Hematopoietic multipotent progenitor cell treated with erythropoietin and hydrocortisone succinate and interleukin-3 and kit ligand, for 8 days (in vitro differentiated cells): ENCODE results near the gene ESPL1.

Experiments
- DNase-seq: peaks from one replicate; pipeline ENCODE4 v3.0.0-alpha.2; 2015

Gene ESPL1

DNA sequence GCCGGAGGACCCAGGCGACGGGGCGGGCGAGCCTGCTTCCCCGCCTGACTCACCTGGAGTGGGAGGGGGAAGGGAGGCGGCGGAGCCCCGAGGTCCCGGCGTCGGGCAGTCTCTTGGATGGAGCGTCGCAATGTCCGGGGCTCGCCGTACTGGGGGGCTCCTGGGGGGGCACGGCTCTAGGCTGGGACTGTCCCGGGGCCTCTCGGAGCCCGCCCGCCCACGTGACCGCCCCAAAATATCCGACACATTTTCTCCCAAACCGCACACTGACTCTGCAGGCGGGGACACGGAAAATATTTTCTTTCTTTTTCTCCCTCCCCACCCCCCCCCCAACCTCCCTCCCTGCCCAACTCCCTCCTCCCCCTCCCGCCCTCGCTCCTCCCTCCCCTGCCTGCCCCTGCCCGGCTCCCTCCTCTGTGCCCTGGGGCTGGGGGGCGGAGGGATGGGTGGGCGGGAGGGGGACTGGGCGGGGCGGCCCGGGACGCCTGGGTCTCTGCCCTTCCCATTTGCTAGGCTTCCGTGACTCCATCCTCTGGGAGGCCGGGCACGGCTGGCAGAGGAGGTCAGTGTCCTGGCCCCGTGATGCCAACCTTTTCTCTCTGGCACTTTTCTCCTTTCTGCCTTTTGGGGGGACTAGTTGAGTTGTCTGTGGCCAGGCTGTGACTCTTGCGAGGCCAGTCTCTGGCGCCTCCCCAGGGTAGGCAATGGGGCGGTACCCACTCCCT, 36.0 kb upstream of the ESPL1 start, which contains the start of gene RARG:
Gene RARG (minus strand): TSS at position 289 of the 725 bp plus-strand sequence. CDS start 4,664 bp downstream, outside the sequence.
- peak; percentile 66 for DNase-seq

- peak; percentile 74 for DNase-seq
Measured at GRCh38 chr12:53232646-53233461, 35.2 kb upstream of the ESPL1 start.

GRCh38 chr12:53233671-53234121, 34.4 kb upstream of the ESPL1 start:
- DNase-seq: peak; percentile 62

GRCh38 chr12:53234271-53234914, 33.7 kb upstream of the ESPL1 start:
- DNase-seq: peak; percentile 33

- no peak for DNase-seq
Measured at GRCh38 chr12:53235164-53235563, 32.9 kb upstream of the ESPL1 start.

- no peak for DNase-seq
Measured at GRCh38 chr12:53235742-53236442, 32.2 kb upstream of the ESPL1 start.

DNA sequence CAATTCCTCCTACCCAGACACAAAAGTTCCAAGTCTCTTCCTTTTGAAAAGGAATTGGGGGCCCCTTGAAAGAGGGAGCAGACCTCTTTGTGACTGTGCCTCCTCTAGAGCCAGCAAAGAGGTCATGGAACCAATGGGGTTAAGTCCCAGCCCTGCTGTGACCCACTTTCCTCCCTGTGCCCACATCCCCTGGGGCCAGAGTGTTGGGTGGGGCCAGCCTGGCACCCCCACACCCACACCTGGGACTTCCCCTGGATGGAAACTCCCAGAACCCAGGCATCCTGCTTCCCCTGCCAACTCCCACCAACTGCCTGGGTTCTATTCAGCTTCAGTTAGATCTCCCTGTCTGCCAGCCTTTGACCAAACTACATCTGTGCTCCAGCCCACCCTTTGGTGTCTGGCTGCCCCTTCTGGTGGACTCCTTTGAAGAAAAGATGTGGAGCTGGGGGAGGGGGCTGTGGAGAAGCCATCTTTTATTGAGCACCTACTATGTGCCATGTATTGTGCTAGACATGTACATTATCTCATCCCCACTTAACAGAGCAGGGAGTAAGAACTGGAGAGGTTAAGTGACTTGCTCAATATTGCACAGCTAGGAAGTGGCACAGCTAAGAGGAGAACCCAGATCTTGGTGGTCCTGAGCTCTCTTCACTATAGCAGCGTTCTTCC, 31.5 kb upstream of the ESPL1 start:
- DNase-seq: no peak

GRCh38 chr12:53239643-53240258, 28.3 kb upstream of the ESPL1 start:
- no peak for DNase-seq

DNA sequence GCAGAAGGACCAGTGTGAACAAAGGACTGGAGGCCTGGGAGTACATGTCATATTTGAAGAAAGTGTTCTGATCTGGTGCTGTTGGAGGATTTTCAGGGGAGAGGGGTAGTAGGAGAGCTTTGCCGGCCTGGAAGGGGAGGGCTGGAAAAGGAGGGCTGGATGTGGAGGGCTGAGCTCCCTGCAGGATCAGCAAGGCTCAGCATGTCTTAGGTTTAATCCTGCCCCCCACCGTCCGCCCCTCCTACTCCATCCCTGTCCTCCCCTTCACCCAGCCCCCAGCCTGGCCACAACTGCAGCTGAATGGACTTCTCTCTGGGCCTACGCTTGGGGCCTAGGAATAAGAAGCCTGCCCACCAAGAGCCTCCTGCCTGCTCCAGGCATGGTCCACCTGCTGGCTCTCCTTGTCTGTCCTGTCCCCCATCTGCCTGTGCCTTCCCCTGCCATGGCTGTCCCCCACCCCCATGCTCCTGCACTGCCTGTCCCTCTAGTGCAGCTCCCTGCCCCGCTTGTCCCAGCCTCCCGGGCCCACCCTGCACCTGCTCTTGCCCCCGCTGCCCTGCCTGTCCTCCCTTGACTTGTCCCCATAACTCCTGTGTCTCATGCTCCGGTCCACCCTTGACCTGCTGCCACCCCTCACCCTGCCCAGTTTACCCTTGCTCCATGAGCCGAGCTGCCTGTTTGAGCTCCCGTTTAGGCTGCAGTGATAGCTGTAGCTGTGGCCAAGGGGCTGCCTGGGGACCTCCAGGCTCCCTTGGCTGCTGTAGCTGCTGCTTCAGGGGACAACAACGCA, 26.3 kb upstream of the ESPL1 start:
- no peak for DNase-seq

- DNase-seq: peak; percentile 73
Measured at GRCh38 chr12:53244337-53244736, 23.8 kb upstream of the ESPL1 start.

DNA sequence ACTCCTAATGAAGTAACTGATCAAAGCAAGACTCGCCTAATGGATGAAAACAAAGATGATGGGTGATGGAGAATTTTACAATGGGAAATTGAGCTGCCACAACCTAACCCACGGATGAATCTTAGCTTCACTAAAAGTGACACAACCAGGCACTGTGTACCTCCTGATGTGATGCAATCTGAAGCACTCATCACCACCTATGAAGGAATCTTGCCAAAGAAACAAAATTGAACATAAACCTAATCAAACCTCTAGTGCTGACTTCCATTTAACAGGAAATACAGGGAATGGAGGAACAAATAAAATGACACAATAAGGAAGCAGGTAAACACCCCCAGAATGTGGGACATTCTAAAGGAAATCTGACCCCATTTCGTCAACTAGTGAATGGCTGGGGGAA, 22.8 kb upstream of the ESPL1 start:
- no peak for DNase-seq

DNA sequence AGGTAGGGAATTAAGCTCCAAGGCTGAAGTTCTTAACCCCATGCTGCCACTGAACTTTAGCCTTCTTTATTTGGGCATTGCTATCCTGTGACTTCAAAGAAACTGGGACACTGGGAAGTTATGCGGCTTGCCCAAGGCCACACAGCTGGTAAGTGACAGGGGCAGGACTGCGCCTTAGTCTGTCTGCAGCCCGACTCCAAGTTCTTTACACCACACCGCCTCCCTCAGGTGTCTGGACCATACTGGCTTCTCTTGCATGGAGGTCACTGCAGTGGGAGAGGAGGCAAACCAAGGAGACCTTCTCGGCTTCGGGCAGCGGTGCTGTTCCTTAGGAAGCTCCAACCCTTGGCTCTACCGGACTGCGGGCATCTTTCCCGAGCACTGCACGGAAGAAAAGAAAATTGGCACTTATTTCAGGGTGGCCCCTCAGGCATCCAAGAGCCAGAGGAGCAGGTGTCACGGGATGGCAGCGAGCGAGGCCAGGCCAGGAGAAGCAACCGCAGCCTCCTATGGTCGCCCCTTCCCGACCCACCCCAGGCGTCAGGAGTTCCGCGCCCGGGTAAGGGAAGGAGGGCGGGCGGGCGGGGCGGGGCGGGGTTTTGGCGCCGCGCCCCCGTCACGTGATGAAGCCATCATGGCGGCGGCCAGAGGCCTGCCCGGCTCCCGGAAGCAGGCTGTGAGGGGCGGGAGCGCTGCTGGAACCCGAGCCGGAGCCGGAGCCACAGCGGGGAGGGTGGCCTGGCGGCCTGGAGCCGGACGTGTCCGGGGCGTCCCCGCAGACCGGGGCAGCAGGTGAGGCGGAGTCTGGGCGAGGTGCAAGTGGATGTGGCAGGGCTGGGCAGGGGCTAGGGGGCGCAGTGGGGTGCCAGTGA, 16.4 kb upstream of the ESPL1 start:
- peak; percentile 79 for DNase-seq

DNA sequence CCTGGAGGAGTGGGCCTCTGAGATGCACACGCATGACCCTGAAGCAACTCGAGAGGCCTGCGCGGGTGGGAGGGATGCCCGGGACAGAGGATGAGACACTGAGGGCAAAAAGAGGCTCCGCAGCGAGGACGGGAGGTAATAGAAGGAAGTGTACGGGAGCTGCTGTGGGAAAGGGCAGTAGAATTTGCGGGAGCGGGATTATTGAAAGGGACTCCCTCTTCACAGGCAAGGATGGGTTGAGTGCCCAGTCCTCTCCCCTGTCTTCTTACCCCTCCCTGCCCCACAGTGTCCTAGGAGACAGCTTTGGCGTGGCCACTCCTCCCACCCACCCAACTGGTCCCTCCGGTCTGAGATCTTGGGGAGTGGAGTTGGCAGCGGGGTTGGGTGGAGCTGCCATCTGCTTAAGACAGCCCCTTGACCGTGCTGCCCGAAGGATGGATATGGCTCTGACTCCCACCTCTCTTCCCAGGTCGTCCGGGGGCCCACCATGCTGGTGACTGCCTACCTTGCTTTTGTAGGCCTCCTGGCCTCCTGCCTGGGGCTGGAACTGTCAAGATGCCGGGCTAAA, 15.7 kb upstream of the ESPL1 start:
- DNase-seq: peak; percentile 64

DNA sequence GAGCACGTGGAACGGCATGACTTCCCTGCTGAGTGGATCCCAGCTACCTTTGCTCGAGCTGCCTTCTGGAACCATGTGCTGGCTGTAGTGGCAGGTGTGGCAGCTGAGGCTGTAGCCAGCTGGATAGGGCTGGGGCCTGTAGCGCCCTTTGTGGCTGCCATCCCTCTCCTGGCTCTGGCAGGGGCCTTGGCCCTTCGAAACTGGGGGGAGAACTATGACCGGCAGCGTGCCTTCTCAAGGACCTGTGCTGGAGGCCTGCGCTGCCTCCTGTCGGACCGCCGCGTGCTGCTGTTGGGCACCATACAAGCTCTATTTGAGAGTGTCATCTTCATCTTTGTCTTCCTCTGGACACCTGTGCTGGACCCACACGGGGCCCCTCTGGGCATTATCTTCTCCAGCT, 14.8 kb upstream of the ESPL1 start:
- no peak for DNase-seq

GRCh38 chr12:53254816-53255545, 13.1 kb upstream of the ESPL1 start:
- DNase-seq: peak; percentile 29

- DNase-seq: peak; percentile 26
Measured at GRCh38 chr12:53255996-53256395, 12.1 kb upstream of the ESPL1 start.

DNA sequence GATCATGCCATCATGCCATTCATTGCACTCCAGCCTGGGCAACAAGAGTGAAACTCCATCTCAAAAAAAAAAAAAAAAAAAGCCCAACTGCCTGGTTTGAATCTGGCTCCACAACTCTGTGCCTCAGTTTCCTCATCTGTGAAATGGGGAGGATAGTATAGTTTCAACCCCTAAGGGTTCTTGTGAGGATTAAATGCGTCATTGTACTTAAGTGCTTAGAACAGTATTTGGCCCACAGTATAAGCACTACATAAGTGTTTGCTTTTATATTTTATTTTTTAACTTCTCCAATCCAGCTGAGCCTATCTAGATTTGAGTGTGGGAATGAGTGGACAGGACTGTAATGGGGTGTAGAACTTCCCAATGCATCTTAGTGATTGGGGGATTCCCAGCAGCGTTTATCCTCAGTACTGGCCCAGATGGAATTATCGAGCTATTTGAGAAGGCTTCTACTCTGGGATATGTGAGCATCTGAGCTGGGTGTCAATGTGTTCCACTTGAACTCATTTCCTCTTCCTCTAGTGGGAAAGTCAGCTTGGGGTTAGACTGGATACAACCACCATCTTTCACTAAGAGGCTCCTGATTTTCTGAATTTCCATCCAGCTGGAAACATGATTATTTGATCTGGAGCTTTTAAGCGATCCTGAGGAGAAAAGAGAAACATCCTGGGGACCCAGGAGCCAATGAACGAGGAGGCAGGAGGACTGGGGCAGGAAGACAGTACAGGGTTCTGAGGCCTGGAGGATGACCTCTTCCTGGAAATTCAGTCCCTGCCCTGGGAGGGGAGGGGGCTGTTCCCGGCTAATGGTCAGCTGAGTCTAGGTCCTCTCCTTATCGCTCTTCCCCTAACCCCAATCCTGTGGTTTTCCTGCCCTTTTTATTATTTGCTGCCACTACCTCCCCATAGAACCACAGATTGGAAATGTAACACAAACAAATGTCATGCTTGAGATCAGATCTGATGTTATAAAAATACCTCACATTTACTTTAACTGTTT, 9.3 kb upstream of the ESPL1 start:
- no peak for DNase-seq

DNA sequence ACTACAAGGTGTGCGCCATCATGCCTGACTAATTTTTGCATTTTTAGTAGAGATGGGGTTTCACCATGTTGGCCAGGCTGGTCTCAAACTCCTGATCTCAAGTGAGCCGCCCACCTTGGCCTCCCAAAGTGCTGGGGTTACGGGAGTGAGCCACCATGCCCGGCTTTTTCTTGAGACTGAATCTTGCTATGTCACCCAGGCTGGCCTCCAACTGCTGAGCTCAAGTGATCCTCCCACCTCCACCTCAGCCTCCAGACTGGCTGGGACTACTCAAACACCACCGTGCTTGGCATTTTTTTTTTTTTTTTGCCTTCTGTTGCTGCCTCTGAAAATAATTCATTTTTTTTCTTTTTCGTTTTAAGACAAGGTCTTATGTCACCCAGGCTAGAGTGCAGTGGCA, 8.2 kb upstream of the ESPL1 start:
- no peak for DNase-seq
